Ovary (tissue), 3 donors: ENCODE results near the gene MRPL18.

ENCODE experiments used
- CTCF ChIP-seq, 3 donors: fragments of 450-650 bp in 2 of 3; fragments of 200-600 bp in 1 of 3; IDR thresholded peaks; one replicate each; pipeline versions ENCODE4 v1.5.1 to v1.8.0; 2016 to 2022; ENCODE audit warnings: antibody characterized with exemption in 3 of 3, mild to moderate bottlenecking in 1 of 3
- EP300 ChIP-seq: sonication (generic); formaldehyde crosslinking; IDR thresholded peaks from one replicate; pipeline ENCODE4 v1.6.1; 2017; ENCODE audit warnings: antibody characterized with exemption
- donor health status: DM: no; HTN: no; CAD: no.

- TF ChIP-seq CTCF (IDR thresholded peaks at IDR 0.05): no peak
- TF ChIP-seq EP300: no peak
Observed at GRCh38 chr6:159831373-159831679, 41.1 kb downstream of the MRPL18 start.
